Hepatocyte (in vitro differentiated cells): ENCODE data around the gene VN1R5. TPM values are rescaled to one million over a fixed set of nuclear protein-coding genes. Genes with fewer than 3 reads are reported as not detected.

Source experiments
- DNase-seq: peaks from one replicate; pipeline ENCODE4 v3.0.0-alpha.2; 2016; ENCODE audit warnings: low spot score
- H2AFZ ChIP-seq: fragments of 200-600 bp; sonication (generic); 2 replicates; pipeline ENCODE4 v1.6.0; 2016; ENCODE audit warnings: antibody characterized with exemption, mild to moderate bottlenecking
- H3K27ac ChIP-seq: fragments of 200-600 bp; sonication (generic); 2 replicates; pipeline ENCODE4 v1.5.1; 2016; ENCODE audit warnings: mild to moderate bottlenecking
- H3K27me3 ChIP-seq: fragments of 200-600 bp; sonication (generic); 2 replicates; pipeline ENCODE4 v1.6.1; 2016
- H3K36me3 ChIP-seq: fragments of 200-600 bp; sonication (generic); replicated peaks from 2 replicates; pipeline ENCODE4 v1.5.1; 2016; ENCODE audit warnings: low read depth; ENCODE audit not compliant: insufficient read depth
- H3K4me1 ChIP-seq: fragments of 200-600 bp; sonication (generic); 2 replicates; pipeline ENCODE4 v1.5.1; 2016; ENCODE audit warnings: mild to moderate bottlenecking, moderate library complexity; ENCODE audit not compliant: insufficient read depth
- H3K4me2 ChIP-seq: fragments of 200-600 bp; sonication (generic); 2 replicates; pipeline ENCODE4 v1.6.0; 2016
- H3K4me3 ChIP-seq: fragments of 200-600 bp; sonication (generic); 2 replicates; pipeline ENCODE4 v1.5.1; 2016; ENCODE audit warnings: mild to moderate bottlenecking
- H3K79me2 ChIP-seq: fragments of 200-600 bp; sonication (generic); 2 replicates; pipeline ENCODE4 v1.6.0; 2017; ENCODE audit warnings: mild to moderate bottlenecking
- H3K9me2 ChIP-seq: fragments of 200-600 bp; sonication (generic); replicated peaks from 2 replicates; pipeline ENCODE4 v1.6.0; 2017; ENCODE audit warnings: mild to moderate bottlenecking; ENCODE audit not compliant: insufficient read depth
- H3K9me3 ChIP-seq: fragments of 200-600 bp; sonication (generic); 2 replicates; pipeline ENCODE4 v1.5.1; 2016; ENCODE audit warnings: low read depth, mild to moderate bottlenecking
- H4K20me1 ChIP-seq: fragments of 200-600 bp; sonication (generic); 2 replicates; pipeline ENCODE4 v1.6.0; 2016; ENCODE audit warnings: mild to moderate bottlenecking; ENCODE audit not compliant: insufficient read depth, poor library complexity, severe bottlenecking
- EZH2 ChIP-seq: fragments of 200-600 bp; sonication (generic); IDR thresholded peaks from 2 replicates; pipeline ENCODE4 v1.6.1; 2016; ENCODE audit warnings: antibody characterized with exemption, mild to moderate bottlenecking, borderline replicate concordance
- EZH2phosphoT487 ChIP-seq: fragments of 200-600 bp; sonication (generic); IDR thresholded peaks from one replicate; pipeline ENCODE4 v1.6.1; 2018; ENCODE audit warnings: antibody characterized with exemption, mild to moderate bottlenecking, low read depth, moderate library complexity; ENCODE audit not compliant: unreplicated experiment, severe bottlenecking
- WGBS: methylation state at CpG from one replicate; pipeline ENCODE4 v1.1.6; 2016; ENCODE audit warnings: low lambda C conversion rate; ENCODE audit errors: missing lambda C conversion rate; 5-methylcytosine and 5-hydroxymethylcytosine counted together
- polyA plus RNA-seq: library from polyadenylated mRNA; unstranded; fragments of >200 nt; fragmentation: Nextera tagmentation; extraction: Ambion mirVana; gene quantifications from 2 replicates; pipeline ENCODE4 v1.2.1, GENCODE V29; 2016
- total RNA-seq: library from RNA; depleted of rRNA; stranded (reverse); fragments of >200 nt; gene quantifications from 2 replicates; pipeline ENCODE4 v1.2.3, GENCODE V29; 2014
- TF ChIP-seq, protein P1 (sequence below): fragments of 200-600 bp; sonication (generic); IDR thresholded peaks from 2 replicates; pipeline ENCODE4 v1.5.1; 2016; ENCODE audit warnings: antibody characterized with exemption, mild to moderate bottlenecking; ENCODE audit not compliant: poor library complexity

Gene VN1R5
- total and polyA plus RNA-seq, 2 experiments from 2014 or later, result not detected

DNA sequence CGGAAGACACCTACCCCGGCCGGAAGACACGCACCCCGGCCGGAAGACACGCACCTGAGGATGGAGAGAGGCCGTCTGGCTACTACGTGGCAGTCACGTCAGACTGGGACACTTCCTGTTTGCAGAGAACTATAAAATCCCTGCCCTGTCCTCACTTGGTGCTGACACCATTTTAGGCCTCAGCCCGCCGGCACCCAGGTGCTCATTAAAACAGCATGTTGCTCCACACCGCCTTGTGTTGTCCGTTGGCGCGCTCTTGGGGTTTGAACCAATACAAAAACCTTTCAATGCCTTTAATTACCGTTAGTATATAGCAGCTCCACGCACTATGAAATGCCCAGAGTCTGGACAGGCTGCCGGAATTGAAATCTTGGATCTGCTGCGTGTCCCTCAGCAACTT, 34.7 kb downstream of the VN1R5 start:
- H3K79me2 ChIP-seq, result no peaks in the 10 kb centered on the region
- H3K27me3 ChIP-seq, result no peaks in the 10 kb centered on the region
- no peak for TF ChIP-seq EZH2phosphoT487
- TF ChIP-seq EZH2, result no peak
- TF ChIP-seq, protein P1, sequence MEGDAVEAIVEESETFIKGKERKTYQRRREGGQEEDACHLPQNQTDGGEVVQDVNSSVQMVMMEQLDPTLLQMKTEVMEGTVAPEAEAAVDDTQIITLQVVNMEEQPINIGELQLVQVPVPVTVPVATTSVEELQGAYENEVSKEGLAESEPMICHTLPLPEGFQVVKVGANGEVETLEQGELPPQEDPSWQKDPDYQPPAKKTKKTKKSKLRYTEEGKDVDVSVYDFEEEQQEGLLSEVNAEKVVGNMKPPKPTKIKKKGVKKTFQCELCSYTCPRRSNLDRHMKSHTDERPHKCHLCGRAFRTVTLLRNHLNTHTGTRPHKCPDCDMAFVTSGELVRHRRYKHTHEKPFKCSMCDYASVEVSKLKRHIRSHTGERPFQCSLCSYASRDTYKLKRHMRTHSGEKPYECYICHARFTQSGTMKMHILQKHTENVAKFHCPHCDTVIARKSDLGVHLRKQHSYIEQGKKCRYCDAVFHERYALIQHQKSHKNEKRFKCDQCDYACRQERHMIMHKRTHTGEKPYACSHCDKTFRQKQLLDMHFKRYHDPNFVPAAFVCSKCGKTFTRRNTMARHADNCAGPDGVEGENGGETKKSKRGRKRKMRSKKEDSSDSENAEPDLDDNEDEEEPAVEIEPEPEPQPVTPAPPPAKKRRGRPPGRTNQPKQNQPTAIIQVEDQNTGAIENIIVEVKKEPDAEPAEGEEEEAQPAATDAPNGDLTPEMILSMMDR, result no peak
- WGBS, result 97% methylated on average over 19 of the region's 20 CpGs
- H2AFZ ChIP-seq, result no peak overlapping the region
- no peaks in the 10 kb centered on the region for H3K4me1 ChIP-seq
- no peaks in the 10 kb centered on the region for H3K36me3 ChIP-seq
- H3K4me2 ChIP-seq, result no peak overlapping the region
- no peak overlapping the region for H3K27ac ChIP-seq
- no peak overlapping the region for H3K4me3 ChIP-seq
- no peak for DNase-seq
- H3K9me2 ChIP-seq, result no peaks in the 10 kb centered on the region
- H4K20me1 ChIP-seq, result no peaks in the 10 kb centered on the region
- H3K9me3 ChIP-seq, result no peaks in the 10 kb centered on the region

DNA sequence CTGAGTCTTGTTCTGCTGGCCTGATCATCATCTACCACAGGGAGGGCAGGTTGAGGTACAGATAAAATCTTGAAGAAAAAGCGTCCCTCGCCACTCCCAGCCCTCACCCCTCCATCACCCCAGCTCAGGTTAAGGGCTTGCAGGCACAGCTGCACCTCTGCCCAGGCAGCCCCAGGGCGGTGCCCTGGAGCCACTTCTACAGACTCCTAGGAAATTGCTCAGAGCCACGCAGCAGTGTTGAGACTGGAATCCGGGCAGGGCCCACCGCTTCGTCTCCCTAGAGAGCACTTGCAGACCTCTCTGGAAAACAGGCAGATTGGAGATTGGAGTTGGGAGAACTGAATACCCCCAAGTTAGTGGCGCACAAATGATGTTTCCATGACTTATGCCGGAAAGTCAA, 35.3 kb downstream of the VN1R5 start:
- DNase-seq, result no peak
- no peaks in the 10 kb centered on the region for H3K27me3 ChIP-seq
- no peaks in the 10 kb centered on the region for H3K9me3 ChIP-seq
- H3K4me1 ChIP-seq, result no peaks in the 10 kb centered on the region
- no peaks in the 10 kb centered on the region for H3K9me2 ChIP-seq
- no peak overlapping the region for H3K4me2 ChIP-seq
- H2AFZ ChIP-seq, result no peak overlapping the region
- H4K20me1 ChIP-seq, result no peaks in the 10 kb centered on the region
- H3K4me3 ChIP-seq, result no peak overlapping the region
- no peak overlapping the region for H3K27ac ChIP-seq
- WGBS, result 94% methylated on average over 9 of the region's 9 CpGs
- no peaks in the 10 kb centered on the region for H3K36me3 ChIP-seq
- no peaks in the 10 kb centered on the region for H3K79me2 ChIP-seq
- TF ChIP-seq, protein P1, result no peak
- TF ChIP-seq EZH2, result no peak
- TF ChIP-seq EZH2phosphoT487, result no peak

DNA sequence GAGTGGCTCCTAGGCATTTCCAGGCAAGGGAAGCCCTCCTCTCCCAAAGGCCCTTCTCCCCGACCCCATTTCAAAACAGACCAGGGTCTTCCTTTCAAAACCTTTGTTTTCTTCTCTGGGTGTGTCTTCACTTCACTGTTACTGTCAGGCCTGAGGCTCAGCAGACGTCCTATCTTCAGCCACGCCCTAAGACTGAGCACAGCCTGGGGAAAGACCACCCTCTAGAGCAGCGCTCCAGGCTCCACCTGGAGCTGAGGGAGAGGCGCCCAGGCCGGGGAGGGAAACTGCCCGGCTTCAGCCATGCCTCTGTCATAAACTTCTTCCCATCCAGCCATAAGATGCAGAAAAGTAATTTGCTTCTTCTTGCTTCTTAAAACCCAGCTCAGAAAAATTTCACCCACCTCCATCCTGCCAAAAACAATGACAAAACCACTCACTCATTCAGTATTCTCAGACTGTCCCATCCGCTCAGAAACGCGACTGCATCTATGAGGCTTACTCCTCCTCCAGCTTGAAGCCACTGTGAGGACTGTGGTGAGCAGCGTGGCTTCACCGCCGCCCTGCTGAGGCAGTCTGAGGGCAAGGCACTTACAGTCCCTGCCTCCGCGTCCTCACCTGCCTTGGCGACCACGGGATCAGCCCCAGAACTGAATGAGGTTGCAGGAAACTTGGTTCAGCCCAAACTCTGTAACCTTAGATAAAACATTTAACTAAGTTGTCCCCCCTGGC, 36.1 kb downstream of the VN1R5 start:
- Histone ChIP-seq H3K4me3 (no peak overlapping the region), H3K9me3 (no peaks in the 10 kb centered on the region), H3K4me2 (no peak overlapping the region), H4K20me1 (no peaks in the 10 kb centered on the region), H3K4me1 (no peaks in the 10 kb centered on the region), H3K27me3 (no peaks in the 10 kb centered on the region), H2AFZ (no peak overlapping the region), H3K79me2 (no peaks in the 10 kb centered on the region), H3K36me3 (no peaks in the 10 kb centered on the region), H3K27ac (no peak overlapping the region), H3K9me2 (no peaks in the 10 kb centered on the region)
- TF ChIP-seq EZH2phosphoT487, result no peak
- TF ChIP-seq, protein P1, result no peak
- no peak for TF ChIP-seq EZH2
- no peak for DNase-seq
- 68% methylated on average over 17 of the region's 17 CpGs for WGBS

DNA sequence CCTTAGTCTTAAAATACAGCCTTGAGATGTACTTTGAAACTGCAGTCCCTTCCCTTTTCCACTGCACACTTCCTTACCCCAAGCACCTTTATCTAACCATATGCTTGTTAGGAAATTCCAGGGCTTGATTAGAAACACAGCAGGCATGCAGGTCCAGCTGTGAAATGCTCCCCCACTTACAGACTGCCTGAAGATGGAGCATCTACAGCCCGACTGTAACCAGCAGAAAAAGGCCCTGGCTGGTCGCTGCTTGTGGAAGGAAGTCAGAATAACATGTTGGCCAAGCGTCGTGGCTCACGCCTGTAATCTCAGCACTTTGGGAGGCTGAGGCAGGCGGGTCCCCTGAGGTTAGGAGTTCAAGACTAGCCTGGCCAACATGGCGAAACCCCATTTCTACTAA, 37.2 kb downstream of the VN1R5 start:
- no peak overlapping the region for H3K4me2 ChIP-seq
- no peaks in the 10 kb centered on the region for H3K9me2 ChIP-seq
- H4K20me1 ChIP-seq, result no peaks in the 10 kb centered on the region
- no peaks in the 10 kb centered on the region for H3K27me3 ChIP-seq
- no peak overlapping the region for H2AFZ ChIP-seq
- no peak overlapping the region for H3K27ac ChIP-seq
- H3K9me3 ChIP-seq, result no peaks in the 10 kb centered on the region
- no peak overlapping the region for H3K4me3 ChIP-seq
- H3K4me1 ChIP-seq, result no peaks in the 10 kb centered on the region
- DNase-seq, result no peak
- no peaks in the 10 kb centered on the region for H3K79me2 ChIP-seq
- H3K36me3 ChIP-seq, result no peaks in the 10 kb centered on the region
- 78% methylated on average over 7 of the region's 7 CpGs for WGBS
- TF ChIP-seq, protein P1, result no peak
- TF ChIP-seq EZH2 (no peak), EZH2phosphoT487 (no peak)
